Left renal pelvis (tissue), 4 donors: ENCODE measurements around the gene UBTFL1. TPM values are rescaled to one million over a fixed set of nuclear protein-coding genes. Genes with fewer than 3 reads are reported as not detected.
"Not testable (repeated sequence)": the region's sequence is repeated elsewhere in the genome, so short reads cannot be mapped to it uniquely, and the experiment has no call there.

Source experiments
- DNase-seq, 4 donors: peaks; one replicate each; pipeline ENCODE4 v3.0.0-alpha.2; 2013; ENCODE audit warnings: low read depth in 4 of 4, low spot score in 3 of 4
- polyA plus RNA-seq, 4 donors: library from polyadenylated mRNA; unstranded; fragments of 120-200 nt; gene quantifications; one replicate each; pipeline ENCODE4 v1.2.1, GENCODE V29; 2013; ENCODE audit not compliant: insufficient read length in 4 of 4

Gene UBTFL1
- polyA plus RNA-seq, result not detected

- DNase-seq, result not testable (repeated sequence)
Measured at GRCh38 chr11:90085650-90086049, at the start of gene UBTFL1. UBTFL1 (plus strand) TSS chr11:90085950; CDS start chr11:90085950, 0 bp downstream.

GRCh38 chr11:90051591-90052209 lies 34.0 kb upstream of the UBTFL1 start:
- DNase-seq, result not testable (repeated sequence)

- not testable (repeated sequence) for DNase-seq
Measured at GRCh38 chr11:90052311-90052710, 33.4 kb upstream of the UBTFL1 start.

DNA sequence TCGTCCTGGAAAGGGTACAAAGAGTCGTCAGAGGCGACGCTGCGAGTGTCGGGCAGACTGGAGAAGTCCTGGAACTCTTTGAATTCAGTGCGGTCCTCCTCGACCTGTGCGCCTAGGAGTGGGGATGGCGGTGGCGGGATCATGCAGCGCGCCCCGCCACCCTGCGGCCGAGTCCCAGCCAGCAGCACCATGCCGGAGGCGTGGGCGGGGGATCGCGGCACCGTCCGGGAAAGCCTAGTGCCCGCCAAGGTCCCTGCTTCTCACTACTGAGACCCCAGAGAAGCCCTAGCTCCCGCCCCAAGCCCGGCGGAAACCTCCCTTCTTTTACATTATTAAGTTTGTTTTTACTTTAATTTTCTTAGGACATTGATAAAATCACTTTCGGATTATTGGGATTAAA lies 32.2 kb upstream of the UBTFL1 start:
- DNase-seq, result not testable (repeated sequence)

DNA sequence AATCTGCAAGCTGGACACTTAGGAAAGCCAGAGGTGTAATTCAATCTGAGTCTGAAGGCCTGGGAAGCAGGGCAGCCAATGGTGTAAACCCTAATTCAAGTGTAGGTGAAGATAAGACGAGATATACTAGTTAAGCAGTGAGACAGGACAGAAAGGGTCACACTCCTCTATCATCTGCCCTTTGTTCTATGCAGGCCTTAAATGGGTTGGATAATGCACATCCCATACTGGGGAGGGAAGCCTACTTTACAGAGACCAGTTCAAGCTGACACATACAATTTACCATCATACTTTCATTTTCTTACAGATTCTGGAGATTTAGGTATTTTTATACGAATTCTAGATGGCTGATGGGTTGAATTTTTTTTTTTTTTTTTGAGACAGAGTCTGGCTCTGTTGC lies 3.0 kb downstream of the UBTFL1 start:
- not testable (repeated sequence) for DNase-seq

DNA sequence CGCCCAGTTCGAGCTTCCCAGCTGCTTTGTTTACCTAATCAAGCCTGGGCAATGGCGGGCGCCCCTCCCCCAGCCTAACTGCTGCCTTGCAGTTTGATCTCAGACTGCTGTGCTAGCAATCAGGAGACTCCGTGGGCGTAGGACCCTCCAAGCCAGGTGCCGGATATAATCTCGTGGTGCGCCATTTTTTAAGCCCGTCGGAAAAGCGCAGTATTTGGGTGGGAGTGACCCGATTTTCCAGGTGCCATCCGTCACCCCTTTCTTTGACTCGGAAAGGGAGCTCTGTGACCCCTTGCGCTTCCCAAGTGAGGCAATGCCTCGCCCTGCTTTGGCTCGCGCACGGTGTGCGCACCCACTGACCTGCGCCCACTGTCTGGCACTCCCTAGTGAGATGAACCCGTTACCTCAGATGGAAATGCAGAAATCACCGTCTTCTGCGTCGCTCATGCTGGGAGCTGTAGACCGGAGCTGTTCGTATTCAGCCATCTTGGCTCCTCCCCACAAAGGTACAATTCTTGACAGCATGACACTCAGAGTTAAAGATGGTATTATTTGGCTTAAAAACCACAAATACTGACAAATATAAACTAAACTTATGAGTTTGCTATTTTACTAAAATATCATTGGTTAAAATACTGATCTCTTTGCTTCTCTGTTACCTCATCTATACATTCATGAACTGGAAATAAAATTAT lies 9.6 kb downstream of the UBTFL1 start:
- DNase-seq, result not testable (repeated sequence)

DNA sequence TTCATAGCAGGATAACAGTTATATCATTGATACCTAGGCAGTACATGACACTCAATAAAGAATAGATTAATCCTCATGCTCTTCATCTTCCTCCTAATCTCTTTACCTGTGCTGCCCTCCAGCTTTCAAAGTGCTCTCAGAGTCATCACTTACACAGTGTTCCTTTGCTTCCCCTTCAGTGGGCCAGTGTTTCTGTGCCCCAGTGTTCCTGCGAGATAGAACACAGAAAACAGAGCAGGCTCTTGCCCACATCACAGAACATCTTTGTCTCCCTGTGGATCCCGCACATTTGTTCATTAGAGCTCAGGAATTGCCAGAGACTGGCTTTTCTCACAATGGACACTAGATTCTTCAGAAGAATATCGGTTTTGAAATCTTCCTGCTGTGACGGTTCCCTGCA lies 12.5 kb downstream of the UBTFL1 start:
- DNase-seq, result not testable (repeated sequence)

GRCh38 chr11:90100431-90100830 lies 14.7 kb downstream of the UBTFL1 start:
- DNase-seq, result no peak

- no peak for DNase-seq
Measured at GRCh38 chr11:90113541-90113940, 27.8 kb downstream of the UBTFL1 start.

- no peak for DNase-seq
Measured at GRCh38 chr11:90120191-90120590, 34.4 kb downstream of the UBTFL1 start.

DNA sequence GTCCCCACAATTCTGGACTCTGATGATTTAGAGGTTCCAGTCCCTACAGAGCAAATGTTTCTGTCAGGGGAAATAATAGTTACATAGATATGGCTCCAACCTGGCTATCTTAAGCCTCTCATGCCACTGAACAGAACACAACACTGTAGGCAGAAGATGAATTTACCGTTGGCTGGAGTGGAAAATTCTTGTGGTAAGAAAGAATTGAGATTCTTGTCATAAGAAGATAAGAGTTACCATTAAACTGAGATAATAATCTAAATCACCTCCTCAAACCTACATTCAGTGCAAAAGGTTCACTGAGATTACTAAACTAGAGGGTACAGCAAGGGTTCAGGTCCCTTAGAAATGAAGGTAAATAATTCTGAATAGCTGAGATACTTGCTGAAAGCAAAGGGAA lies 38.6 kb downstream of the UBTFL1 start:
- no peak for DNase-seq

GRCh38 chr11:90124946-90125345 lies 39.2 kb downstream of the UBTFL1 start:
- DNase-seq, result no peak

- DNase-seq, result peak in 1 of 4 donors; percentile 1
Measured at GRCh38 chr11:90133560-90134477, 48.1 kb downstream of the UBTFL1 start.

- peak; percentile 32 to 55 (median 48) for DNase-seq
Measured at GRCh38 chr11:90134478-90135003, 48.8 kb downstream of the UBTFL1 start, which contains the start of gene NAALAD2. NAALAD2 (plus strand) TSS chr11:90134663; CDS start chr11:90134759, 96 bp downstream.

DNA sequence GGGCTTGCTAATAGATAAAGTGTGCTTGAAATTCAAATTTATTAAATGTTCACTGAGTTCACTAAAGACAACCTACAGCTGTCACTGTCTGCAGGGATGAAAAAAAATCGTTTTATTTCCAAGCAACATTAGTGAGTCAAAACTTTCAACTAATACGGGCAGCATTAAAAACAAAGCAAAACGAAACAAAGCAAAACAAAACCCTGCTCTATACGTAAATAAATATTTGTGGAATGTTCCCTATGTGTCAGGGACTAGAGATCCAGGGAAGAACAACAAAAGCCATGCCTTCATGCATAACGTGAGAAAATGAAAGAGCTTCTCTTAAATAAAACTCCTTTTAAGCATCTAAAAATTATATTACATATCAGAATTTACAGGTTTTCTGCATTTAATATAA lies 49.3 kb downstream of the UBTFL1 start:
- DNase-seq, result peak in 1 of 4 donors; percentile 24

Other genes with a start within 250 kb of the UBTFL1 start
- gene TRIM64B, start 207.5 kb upstream of the UBTFL1 start, polyA plus RNA-seq, result under 1 TPM in 1 of 4 donors, not detected in 3; 0.08 TPM
- gene TRIM49D1, start 163.7 kb upstream of the UBTFL1 start, polyA plus RNA-seq, result not detected
- gene TRIM49D2, start 161.9 kb upstream of the UBTFL1 start, polyA plus RNA-seq, result not detected
- gene TRIM64, start 119.9 kb upstream of the UBTFL1 start, polyA plus RNA-seq, result not detected
- not detected for gene TRIM49C, start 54.8 kb upstream of the UBTFL1 start, polyA plus RNA-seq
- gene NAALAD2, start 48.7 kb downstream of the UBTFL1 start, polyA plus RNA-seq, result 10 to 100 TPM; 21.6 to 36.3 (median 31.2) TPM
- gene CHORDC1, start 137.1 kb downstream of the UBTFL1 start, polyA plus RNA-seq, result 10 to 100 TPM; 39.2 to 62.6 (median 51.4) TPM